Endodermal cell (in vitro differentiated cells): ENCODE results near the gene CFAP61. TPM values are rescaled to one million over a fixed set of nuclear protein-coding genes. Genes with fewer than 3 reads are reported as not detected.

Source experiments
- DNase-seq: peaks from one replicate; pipeline ENCODE4 v3.0.0-alpha.2; 2017
- H3K27ac ChIP-seq: 2 replicates; pipeline ENCODE4 v1.5.1; 2013; ENCODE audit warnings: mild to moderate bottlenecking, low read depth, low read length, moderate library complexity
- H3K27me3 ChIP-seq: 2 replicates; pipeline ENCODE4 v1.6.1; 2013; ENCODE audit warnings: mild to moderate bottlenecking, low read length, moderate library complexity; ENCODE audit not compliant: insufficient read depth, control insufficient read depth, poor library complexity, severe bottlenecking
- H3K36me3 ChIP-seq: 2 replicates; pipeline ENCODE4 v1.7.0; 2013; ENCODE audit warnings: mild to moderate bottlenecking, low read length, moderate library complexity; ENCODE audit not compliant: control insufficient read depth, insufficient read depth
- H3K4me1 ChIP-seq: one replicate; pipeline ENCODE4 v1.7.0; 2013; ENCODE audit warnings: low read length; ENCODE audit not compliant: control insufficient read depth, insufficient read depth
- H3K4me3 ChIP-seq: 2 replicates; pipeline ENCODE4 v1.5.1; 2013; ENCODE audit warnings: mild to moderate bottlenecking, low read length, moderate library complexity
- H3K9ac ChIP-seq: 2 replicates; pipeline ENCODE4 v1.6.1; 2013; ENCODE audit warnings: mild to moderate bottlenecking, low read length, moderate library complexity; ENCODE audit not compliant: poor library complexity, severe bottlenecking; ENCODE audit errors: extremely low read depth
- H3K9me3 ChIP-seq: 2 replicates; pipeline ENCODE4 v1.6.1; 2013; ENCODE audit warnings: mild to moderate bottlenecking, low read length, moderate library complexity; ENCODE audit not compliant: control insufficient read depth
- H3K27ac Mint-ChIP-seq: 2 replicates; pipeline ENCODE4 v1.8.0; 2020; ENCODE audit warnings: mixed read lengths
- H3K27me3 Mint-ChIP-seq: 2 replicates; pipeline ENCODE4 v1.8.0; 2021; ENCODE audit warnings: mild to moderate bottlenecking, mixed read lengths; ENCODE audit not compliant: insufficient read depth
- H3K36me3 Mint-ChIP-seq: 2 replicates; pipeline ENCODE4 v1.8.0; 2020; ENCODE audit warnings: low read depth, mixed read lengths
- H3K4me1 Mint-ChIP-seq: 2 replicates; pipeline ENCODE4 v1.8.0; 2020; ENCODE audit warnings: mixed read lengths
- H3K4me3 Mint-ChIP-seq: 2 replicates; pipeline ENCODE4 v1.8.0; 2020; ENCODE audit warnings: mild to moderate bottlenecking, moderate library complexity, mixed read lengths
- H3K9me3 Mint-ChIP-seq: 2 replicates; pipeline ENCODE4 v1.8.0; 2020; ENCODE audit warnings: mild to moderate bottlenecking, mixed read lengths
- WGBS, 2 experiments: methylation state at CpG; one replicate each; pipeline versions ENCODE4 v1.1.5 to v1.1.7; 2013; ENCODE audit warnings: missing lambda C conversion rate in 2 of 2, mixed read lengths in 1 of 2; ENCODE audit not compliant: insufficient coverage in 1 of 2, insufficient read length in 1 of 2; 5-methylcytosine and 5-hydroxymethylcytosine counted together
- total RNA-seq, 2 donors: library from RNA; stranded (reverse); fragmentation: NEBNext Ultra II Directional in 1 of 2; extraction: Animal tissue kit (Norgen Biotek cat#: 25700) in 1 of 2; gene quantifications; 2 replicates in 1 of 2; 3 replicates in 1 of 2; pipeline ENCODE4 v1.2.1, GENCODE V29; 2021
- TF ChIP-seq, protein P1 (sequence below): fragments of 200-600 bp; sonication (generic); conservative IDR thresholded peaks from 2 replicates; pipeline ENCODE4 v1.5.0; 2021; ENCODE audit warnings: antibody characterized with exemption, mild to moderate bottlenecking

CFAP61 gene
- total RNA-seq, 2 donors from 2014 or later = 0.64 to 0.73 TPM

GRCh38 chr20:20246996-20247633, 194.8 kb downstream of the CFAP61 start:
- no peaks in the 10 kb centered on the region for H3K36me3 ChIP-seq
- peaks cover 32% of the 10 kb centered on the region for H3K9me3 Mint-ChIP-seq
- H3K9me3 ChIP-seq = peaks cover 7% of the 10 kb centered on the region
- no peak for DNase-seq
- H3K27me3 ChIP-seq = no peaks in the 10 kb centered on the region
- no peak overlapping the region for H3K4me3 ChIP-seq
- no peaks in the 10 kb centered on the region for H3K4me1 ChIP-seq
- H3K36me3 Mint-ChIP-seq = no peaks in the 10 kb centered on the region
- no peaks in the 10 kb centered on the region for H3K27me3 Mint-ChIP-seq
- H3K27ac ChIP-seq = no peak overlapping the region
- TF ChIP-seq, protein P1, sequence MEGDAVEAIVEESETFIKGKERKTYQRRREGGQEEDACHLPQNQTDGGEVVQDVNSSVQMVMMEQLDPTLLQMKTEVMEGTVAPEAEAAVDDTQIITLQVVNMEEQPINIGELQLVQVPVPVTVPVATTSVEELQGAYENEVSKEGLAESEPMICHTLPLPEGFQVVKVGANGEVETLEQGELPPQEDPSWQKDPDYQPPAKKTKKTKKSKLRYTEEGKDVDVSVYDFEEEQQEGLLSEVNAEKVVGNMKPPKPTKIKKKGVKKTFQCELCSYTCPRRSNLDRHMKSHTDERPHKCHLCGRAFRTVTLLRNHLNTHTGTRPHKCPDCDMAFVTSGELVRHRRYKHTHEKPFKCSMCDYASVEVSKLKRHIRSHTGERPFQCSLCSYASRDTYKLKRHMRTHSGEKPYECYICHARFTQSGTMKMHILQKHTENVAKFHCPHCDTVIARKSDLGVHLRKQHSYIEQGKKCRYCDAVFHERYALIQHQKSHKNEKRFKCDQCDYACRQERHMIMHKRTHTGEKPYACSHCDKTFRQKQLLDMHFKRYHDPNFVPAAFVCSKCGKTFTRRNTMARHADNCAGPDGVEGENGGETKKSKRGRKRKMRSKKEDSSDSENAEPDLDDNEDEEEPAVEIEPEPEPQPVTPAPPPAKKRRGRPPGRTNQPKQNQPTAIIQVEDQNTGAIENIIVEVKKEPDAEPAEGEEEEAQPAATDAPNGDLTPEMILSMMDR = no peak
- H3K4me3 Mint-ChIP-seq = no peak overlapping the region
- 90 to 92% methylated on average over 12 to 15 of the region's 15 CpGs for WGBS, 2 experiments
- no peak overlapping the region for H3K9ac ChIP-seq
- no peak overlapping the region for H3K27ac Mint-ChIP-seq
- no peaks in the 10 kb centered on the region for H3K4me1 Mint-ChIP-seq

GRCh38 chr20:20248620-20249200, 196.4 kb downstream of the CFAP61 start:
- H3K27me3 Mint-ChIP-seq = no peaks in the 10 kb centered on the region
- H3K4me3 ChIP-seq = no peak overlapping the region
- H3K4me3 Mint-ChIP-seq = no peak overlapping the region
- no peaks in the 10 kb centered on the region for H3K36me3 Mint-ChIP-seq
- H3K27ac ChIP-seq = no peak overlapping the region
- no peaks in the 10 kb centered on the region for H3K4me1 ChIP-seq
- no peaks in the 10 kb centered on the region for H3K27me3 ChIP-seq
- no peak overlapping the region for H3K27ac Mint-ChIP-seq
- no peaks in the 10 kb centered on the region for H3K4me1 Mint-ChIP-seq
- H3K9me3 Mint-ChIP-seq = peaks cover 22% of the 10 kb centered on the region
- DNase-seq = no peak
- H3K36me3 ChIP-seq = no peaks in the 10 kb centered on the region
- 91 to 94% methylated on average over 4 to 6 of the region's 6 CpGs for WGBS, 2 experiments
- no peak overlapping the region for H3K9ac ChIP-seq
- H3K9me3 ChIP-seq = peaks cover 7% of the 10 kb centered on the region
- TF ChIP-seq, protein P1 = no peak

- Mint-ChIP-seq H3K9me3 (no peaks in the 10 kb centered on the region), H3K36me3 (no peaks in the 10 kb centered on the region), H3K27ac (no peak overlapping the region), H3K4me3 (no peak overlapping the region), H3K4me1 (no peaks in the 10 kb centered on the region), H3K27me3 (no peaks in the 10 kb centered on the region)
- Histone ChIP-seq H3K27ac (no peak overlapping the region), H3K4me1 (no peaks in the 10 kb centered on the region), H3K36me3 (no peaks in the 10 kb centered on the region), H3K27me3 (peaks cover 17% of the 10 kb centered on the region), H3K9ac (no peak overlapping the region), H3K4me3 (no peak overlapping the region), H3K9me3 (no peaks in the 10 kb centered on the region)
- TF ChIP-seq, protein P1 = no peak
- WGBS, 2 experiments = 93 to 94% methylated on average over 10 of the region's 10 CpGs
- DNase-seq = no peak
These were observed 199.0 kb downstream of the CFAP61 start for GRCh38 chr20:20251317-20251716.
